SK-N-SH treated with all-trans-retinoic acid at 6 μM for 48 hours (cell line): ENCODE data around the gene DOCK4.
A peak's percentile ranks its signal among the peaks of the same experiment; 100 is the strongest.

Source experiments
- ATAC-seq: fragments of 200-7000 bp; cut with Tn5 transposase; 3 replicates; pipeline ENCODE4 v1.9.1; 2020; ENCODE audit warnings: mild to moderate bottlenecking, moderate library complexity
- ARNTL ChIP-seq: fragments of 450-650 bp; formaldehyde crosslinking; IDR thresholded peaks from 2 replicates; pipeline ENCODE4 v1.5.0; 2020; ENCODE audit warnings: low read depth, mild to moderate bottlenecking, moderate library complexity, borderline replicate concordance
- BACH2 ChIP-seq: fragments of 250-450 bp; sonication (Bioruptor Pico); IDR thresholded peaks from 2 replicates; pipeline ENCODE4 v1.9.0; 2021; ENCODE audit warnings: mild to moderate bottlenecking, borderline replicate concordance
- CSDC2 ChIP-seq: fragments of 250-450 bp; sonication (Bioruptor Pico); IDR thresholded peaks from 2 replicates; pipeline ENCODE4 v1.5.0; 2020; ENCODE audit warnings: mild to moderate bottlenecking, moderate library complexity
- ESRRG ChIP-seq: fragments of 250-450 bp; sonication (Bioruptor Pico); IDR thresholded peaks from 2 replicates; pipeline ENCODE4 v1.6.1; 2021; ENCODE audit warnings: mild to moderate bottlenecking
- GLIS3 ChIP-seq: fragments of 250-450 bp; sonication (Bioruptor Pico); IDR thresholded peaks from 2 replicates; pipeline ENCODE4 v1.5.0; 2020; ENCODE audit warnings: mild to moderate bottlenecking, moderate library complexity
- ISL1 ChIP-seq: fragments of 250-450 bp; sonication (Bioruptor Pico); IDR thresholded peaks from 2 replicates; pipeline ENCODE4 v2.1.2; 2022; ENCODE audit warnings: mild to moderate bottlenecking, moderate library complexity
- PPARA ChIP-seq: fragments of 250-450 bp; sonication (Bioruptor Pico); IDR thresholded peaks from 2 replicates; pipeline ENCODE4 v1.5.0; 2020; ENCODE audit warnings: mild to moderate bottlenecking, borderline replicate concordance
- RARB ChIP-seq: fragments of 250-450 bp; sonication (Bioruptor Pico); IDR thresholded peaks from 2 replicates; pipeline ENCODE4 v1.8.0; 2021; ENCODE audit warnings: mild to moderate bottlenecking, moderate library complexity
- SNAI2 ChIP-seq: fragments of 250-450 bp; sonication (Bioruptor Pico); IDR thresholded peaks from 2 replicates; pipeline ENCODE4 v1.5.0; 2020; ENCODE audit warnings: mild to moderate bottlenecking, moderate library complexity
- TCF4 ChIP-seq: fragments of 250-450 bp; sonication (Bioruptor Pico); IDR thresholded peaks from 2 replicates; pipeline ENCODE4 v1.8.0; 2021; ENCODE audit warnings: mild to moderate bottlenecking, moderate library complexity, borderline replicate concordance
- ZC3H10 ChIP-seq: fragments of 250-450 bp; sonication (Bioruptor Pico); IDR thresholded peaks from 2 replicates; pipeline ENCODE4 v1.5.1; 2021; ENCODE audit warnings: mild to moderate bottlenecking, moderate library complexity
- ZFP3 ChIP-seq: fragments of 250-450 bp; sonication (Bioruptor Pico); IDR thresholded peaks from 2 replicates; pipeline ENCODE4 v1.5.0; 2020; ENCODE audit warnings: mild to moderate bottlenecking, moderate library complexity
- ZFP30 ChIP-seq: fragments of 450-650 bp; formaldehyde crosslinking; IDR thresholded peaks from 2 replicates; pipeline ENCODE4 v1.5.0; 2022; ENCODE audit warnings: mild to moderate bottlenecking, moderate library complexity
- ZNF565 ChIP-seq: fragments of 450-650 bp; formaldehyde crosslinking; conservative IDR thresholded peaks from 2 replicates; pipeline ENCODE4 v1.5.0; 2020; ENCODE audit warnings: low read depth, mild to moderate bottlenecking, moderate library complexity
- ZNF8 ChIP-seq: fragments of 450-650 bp; formaldehyde crosslinking; IDR thresholded peaks from 2 replicates; pipeline ENCODE4 v1.5.0; 2020; ENCODE audit warnings: mild to moderate bottlenecking, moderate library complexity
- TF ChIP-seq, protein P1 (sequence below): fragments of 250-450 bp; sonication (Bioruptor Pico); IDR thresholded peaks from 2 replicates; pipeline ENCODE4 v1.5.1; 2021; ENCODE audit warnings: mild to moderate bottlenecking, moderate library complexity
- TF ChIP-seq, protein P2 (sequence below): fragments of 250-450 bp; sonication (Bioruptor Pico); IDR thresholded peaks from 2 replicates; pipeline ENCODE4 v1.5.0; 2020; ENCODE audit warnings: mild to moderate bottlenecking, moderate library complexity
- TF ChIP-seq, protein P3 (sequence below): fragments of 250-450 bp; sonication (Bioruptor Pico); IDR thresholded peaks from 2 replicates; pipeline ENCODE4 v1.5.1; 2020; ENCODE audit warnings: low read depth, mild to moderate bottlenecking, moderate library complexity
- TF ChIP-seq, protein P4 (sequence below): fragments of 250-450 bp; sonication (Bioruptor Pico); IDR thresholded peaks from 2 replicates; pipeline ENCODE4 v1.8.0; 2021; ENCODE audit warnings: low read depth, mild to moderate bottlenecking, moderate library complexity, borderline replicate concordance
- TF ChIP-seq, protein P5 (sequence below): fragments of 250-450 bp; sonication (Bioruptor Pico); IDR thresholded peaks from 2 replicates; pipeline ENCODE4 v1.8.0; 2020; ENCODE audit warnings: mild to moderate bottlenecking, moderate library complexity, borderline replicate concordance

The DOCK4 gene

DNA sequence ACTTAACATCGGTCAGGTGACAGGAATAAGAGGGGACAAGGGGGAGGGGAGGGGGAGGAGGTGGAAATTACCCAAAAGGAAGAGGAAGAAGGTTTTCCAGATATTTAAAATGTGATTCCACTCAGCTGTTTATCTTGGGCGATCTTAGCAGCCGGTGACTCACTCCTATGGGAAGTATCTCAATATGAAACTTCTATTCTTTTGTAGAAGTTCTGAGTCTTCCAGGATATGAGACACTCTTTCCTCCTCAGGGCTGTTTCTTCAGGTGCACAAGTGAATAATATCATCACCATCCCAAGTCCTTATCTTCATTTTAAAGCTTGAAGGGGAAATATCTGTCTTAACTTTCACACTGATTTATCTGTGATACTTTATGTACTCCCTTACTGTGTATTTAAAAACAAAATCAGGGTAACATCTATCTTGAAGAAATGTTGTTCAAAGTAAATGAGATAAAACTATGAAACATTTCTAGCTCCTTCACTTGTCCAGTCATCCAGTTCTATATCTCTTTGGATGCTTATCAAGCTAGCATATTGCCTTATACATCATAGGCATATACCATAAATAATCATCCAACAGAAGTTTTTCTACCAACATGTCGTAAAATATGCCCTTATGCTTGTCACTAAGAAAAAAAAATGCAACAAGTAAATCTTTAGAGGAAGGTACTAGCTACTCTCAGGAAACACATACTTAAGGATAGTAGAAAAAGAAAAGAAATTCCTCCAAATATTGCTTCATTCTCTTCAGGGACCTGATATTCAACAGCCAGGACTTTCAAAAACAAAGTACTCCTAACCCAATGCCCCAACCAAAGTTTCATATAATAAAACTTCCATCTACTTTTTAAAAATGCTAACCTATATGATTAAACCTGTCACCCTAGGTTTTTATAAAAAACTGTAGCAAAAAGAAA is 13.7 kb downstream of the DOCK4 start:
- TF ChIP-seq BACH2 (CRISPR knock-in tag) (no peak), ZNF8 (CRISPR knock-in tag) (no peak), SNAI2 (no peak), ARNTL (CRISPR knock-in tag) (no peak), ZNF565 (CRISPR knock-in tag) (no peak), ESRRG (CRISPR knock-in tag) (no peak), TCF4 (CRISPR knock-in tag) (no peak), ISL1 (CRISPR knock-in tag) (no peak), GLIS3 (no peak), ZFP30 (CRISPR knock-in tag) (no peak), ZFP3 (no peak), CSDC2 (CRISPR knock-in tag) (no peak), ZC3H10 (CRISPR knock-in tag) (no peak)
- TF ChIP-seq, protein P1, sequence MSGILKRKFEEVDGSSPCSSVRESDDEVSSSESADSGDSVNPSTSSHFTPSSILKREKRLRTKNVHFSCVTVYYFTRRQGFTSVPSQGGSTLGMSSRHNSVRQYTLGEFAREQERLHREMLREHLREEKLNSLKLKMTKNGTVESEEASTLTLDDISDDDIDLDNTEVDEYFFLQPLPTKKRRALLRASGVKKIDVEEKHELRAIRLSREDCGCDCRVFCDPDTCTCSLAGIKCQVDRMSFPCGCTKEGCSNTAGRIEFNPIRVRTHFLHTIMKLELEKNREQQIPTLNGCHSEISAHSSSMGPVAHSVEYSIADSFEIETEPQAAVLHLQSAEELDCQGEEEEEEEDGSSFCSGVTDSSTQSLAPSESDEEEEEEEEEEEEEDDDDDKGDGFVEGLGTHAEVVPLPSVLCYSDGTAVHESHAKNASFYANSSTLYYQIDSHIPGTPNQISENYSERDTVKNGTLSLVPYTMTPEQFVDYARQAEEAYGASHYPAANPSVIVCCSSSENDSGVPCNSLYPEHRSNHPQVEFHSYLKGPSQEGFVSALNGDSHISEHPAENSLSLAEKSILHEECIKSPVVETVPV (CRISPR knock-in tag), result no peak
- TF ChIP-seq, protein P2, sequence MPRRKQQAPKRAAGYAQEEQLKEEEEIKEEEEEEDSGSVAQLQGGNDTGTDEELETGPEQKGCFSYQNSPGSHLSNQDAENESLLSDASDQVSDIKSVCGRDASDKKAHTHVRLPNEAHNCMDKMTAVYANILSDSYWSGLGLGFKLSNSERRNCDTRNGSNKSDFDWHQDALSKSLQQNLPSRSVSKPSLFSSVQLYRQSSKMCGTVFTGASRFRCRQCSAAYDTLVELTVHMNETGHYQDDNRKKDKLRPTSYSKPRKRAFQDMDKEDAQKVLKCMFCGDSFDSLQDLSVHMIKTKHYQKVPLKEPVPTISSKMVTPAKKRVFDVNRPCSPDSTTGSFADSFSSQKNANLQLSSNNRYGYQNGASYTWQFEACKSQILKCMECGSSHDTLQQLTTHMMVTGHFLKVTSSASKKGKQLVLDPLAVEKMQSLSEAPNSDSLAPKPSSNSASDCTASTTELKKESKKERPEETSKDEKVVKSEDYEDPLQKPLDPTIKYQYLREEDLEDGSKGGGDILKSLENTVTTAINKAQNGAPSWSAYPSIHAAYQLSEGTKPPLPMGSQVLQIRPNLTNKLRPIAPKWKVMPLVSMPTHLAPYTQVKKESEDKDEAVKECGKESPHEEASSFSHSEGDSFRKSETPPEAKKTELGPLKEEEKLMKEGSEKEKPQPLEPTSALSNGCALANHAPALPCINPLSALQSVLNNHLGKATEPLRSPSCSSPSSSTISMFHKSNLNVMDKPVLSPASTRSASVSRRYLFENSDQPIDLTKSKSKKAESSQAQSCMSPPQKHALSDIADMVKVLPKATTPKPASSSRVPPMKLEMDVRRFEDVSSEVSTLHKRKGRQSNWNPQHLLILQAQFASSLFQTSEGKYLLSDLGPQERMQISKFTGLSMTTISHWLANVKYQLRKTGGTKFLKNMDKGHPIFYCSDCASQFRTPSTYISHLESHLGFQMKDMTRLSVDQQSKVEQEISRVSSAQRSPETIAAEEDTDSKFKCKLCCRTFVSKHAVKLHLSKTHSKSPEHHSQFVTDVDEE (CRISPR knock-in tag), result no peak
- TF ChIP-seq, protein P3, sequence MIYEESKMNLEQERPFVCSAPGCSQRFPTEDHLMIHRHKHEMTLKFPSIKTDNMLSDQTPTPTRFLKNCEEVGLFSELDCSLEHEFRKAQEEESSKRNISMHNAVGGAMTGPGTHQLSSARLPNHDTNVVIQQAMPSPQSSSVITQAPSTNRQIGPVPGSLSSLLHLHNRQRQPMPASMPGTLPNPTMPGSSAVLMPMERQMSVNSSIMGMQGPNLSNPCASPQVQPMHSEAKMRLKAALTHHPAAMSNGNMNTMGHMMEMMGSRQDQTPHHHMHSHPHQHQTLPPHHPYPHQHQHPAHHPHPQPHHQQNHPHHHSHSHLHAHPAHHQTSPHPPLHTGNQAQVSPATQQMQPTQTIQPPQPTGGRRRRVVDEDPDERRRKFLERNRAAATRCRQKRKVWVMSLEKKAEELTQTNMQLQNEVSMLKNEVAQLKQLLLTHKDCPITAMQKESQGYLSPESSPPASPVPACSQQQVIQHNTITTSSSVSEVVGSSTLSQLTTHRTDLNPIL, result no peak
- TF ChIP-seq, protein P4, sequence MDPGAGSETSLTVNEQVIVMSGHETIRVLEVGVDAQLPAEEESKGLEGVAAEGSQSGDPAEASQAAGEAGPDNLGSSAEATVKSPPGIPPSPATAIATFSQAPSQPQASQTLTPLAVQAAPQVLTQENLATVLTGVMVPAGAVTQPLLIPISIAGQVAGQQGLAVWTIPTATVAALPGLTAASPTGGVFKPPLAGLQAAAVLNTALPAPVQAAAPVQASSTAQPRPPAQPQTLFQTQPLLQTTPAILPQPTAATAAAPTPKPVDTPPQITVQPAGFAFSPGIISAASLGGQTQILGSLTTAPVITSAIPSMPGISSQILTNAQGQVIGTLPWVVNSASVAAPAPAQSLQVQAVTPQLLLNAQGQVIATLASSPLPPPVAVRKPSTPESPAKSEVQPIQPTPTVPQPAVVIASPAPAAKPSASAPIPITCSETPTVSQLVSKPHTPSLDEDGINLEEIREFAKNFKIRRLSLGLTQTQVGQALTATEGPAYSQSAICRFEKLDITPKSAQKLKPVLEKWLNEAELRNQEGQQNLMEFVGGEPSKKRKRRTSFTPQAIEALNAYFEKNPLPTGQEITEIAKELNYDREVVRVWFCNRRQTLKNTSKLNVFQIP (CRISPR knock-in tag), result no peak
- peak; percentile 81 for ATAC-seq

DNA sequence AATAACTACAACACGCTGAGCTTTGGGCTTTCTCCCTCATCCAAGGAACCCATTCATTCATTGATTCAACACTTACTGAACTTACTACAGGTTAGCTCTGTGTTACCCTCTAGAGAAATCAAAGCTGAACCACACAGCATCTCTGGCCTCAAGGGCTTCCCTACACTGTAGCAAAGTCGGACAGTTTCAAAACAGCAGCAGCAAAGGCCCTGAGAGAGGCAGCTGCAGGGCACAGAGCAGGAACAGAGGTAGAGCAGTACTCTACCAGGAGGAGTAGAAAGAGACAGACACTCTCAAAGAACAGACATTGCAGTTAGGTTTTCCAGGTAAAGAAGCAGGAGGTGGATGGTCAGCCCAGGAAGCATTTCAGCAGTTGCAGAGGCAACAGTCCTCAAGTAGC is 16.1 kb downstream of the DOCK4 start:
- no peak for ATAC-seq
- TF ChIP-seq RARB (no peak), ZNF565 (CRISPR knock-in tag) (no peak), SNAI2 (no peak), PPARA (CRISPR knock-in tag) (no peak), ZNF8 (CRISPR knock-in tag) (no peak)
- TF ChIP-seq, protein P5, sequence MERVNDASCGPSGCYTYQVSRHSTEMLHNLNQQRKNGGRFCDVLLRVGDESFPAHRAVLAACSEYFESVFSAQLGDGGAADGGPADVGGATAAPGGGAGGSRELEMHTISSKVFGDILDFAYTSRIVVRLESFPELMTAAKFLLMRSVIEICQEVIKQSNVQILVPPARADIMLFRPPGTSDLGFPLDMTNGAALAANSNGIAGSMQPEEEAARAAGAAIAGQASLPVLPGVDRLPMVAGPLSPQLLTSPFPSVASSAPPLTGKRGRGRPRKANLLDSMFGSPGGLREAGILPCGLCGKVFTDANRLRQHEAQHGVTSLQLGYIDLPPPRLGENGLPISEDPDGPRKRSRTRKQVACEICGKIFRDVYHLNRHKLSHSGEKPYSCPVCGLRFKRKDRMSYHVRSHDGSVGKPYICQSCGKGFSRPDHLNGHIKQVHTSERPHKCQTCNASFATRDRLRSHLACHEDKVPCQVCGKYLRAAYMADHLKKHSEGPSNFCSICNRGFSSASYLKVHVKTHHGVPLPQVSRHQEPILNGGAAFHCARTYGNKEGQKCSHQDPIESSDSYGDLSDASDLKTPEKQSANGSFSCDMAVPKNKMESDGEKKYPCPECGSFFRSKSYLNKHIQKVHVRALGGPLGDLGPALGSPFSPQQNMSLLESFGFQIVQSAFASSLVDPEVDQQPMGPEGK (CRISPR knock-in tag), result no peak
- TF ChIP-seq, protein P2 (CRISPR knock-in tag), result no peak
- TF ChIP-seq, protein P1 (CRISPR knock-in tag), result no peak
